WERI-Rb-1 (cell line): Measurements from ENCODE around the gene LILRB3.

ENCODE experiments used
- DNase-seq: peaks from one replicate; pipeline ENCODE4 v3.0.0-alpha.2; 2020
- H3K27ac ChIP-seq: fragments of 250-450 bp; sonication (Bioruptor Pico); 2 replicates; pipeline ENCODE4 v1.5.1; 2020; ENCODE audit warnings: mild to moderate bottlenecking, moderate library complexity
- H3K27me3 ChIP-seq: fragments of 250-450 bp; sonication (Bioruptor Pico); 2 replicates; pipeline ENCODE4 v1.5.1; 2021; ENCODE audit warnings: mild to moderate bottlenecking, low read depth, moderate library complexity; ENCODE audit not compliant: insufficient read depth, severe bottlenecking
- H3K36me3 ChIP-seq: fragments of 250-450 bp; sonication (Bioruptor Pico); 2 replicates; pipeline ENCODE4 v1.5.1; 2020; ENCODE audit warnings: mild to moderate bottlenecking, moderate library complexity
- H3K4me3 ChIP-seq: 2 replicates; pipeline ENCODE4 v1.5.1; 2011; ENCODE audit warnings: low read depth, mild to moderate bottlenecking, control low read depth, low read length
- H3K9me3 ChIP-seq: fragments of 250-450 bp; sonication (Bioruptor Pico); 2 replicates; pipeline ENCODE4 v1.5.1; 2021; ENCODE audit warnings: mild to moderate bottlenecking, moderate library complexity; ENCODE audit not compliant: severe bottlenecking
- CTCF ChIP-seq: IDR thresholded peaks from 2 replicates; pipeline ENCODE4 v1.5.1; 2011; ENCODE audit warnings: low read depth, mild to moderate bottlenecking, control low read depth, inconsistent platforms, low read length

LILRB3 gene

GRCh38 chr19:54191811-54192453 is 30.9 kb downstream of the LILRB3 start:
- peak overlapping the region; percentile 81 for H3K4me3 ChIP-seq
- no peaks in the 10 kb centered on the region for H3K9me3 ChIP-seq
- H3K27me3 ChIP-seq: no peaks in the 10 kb centered on the region
- H3K36me3 ChIP-seq: peaks cover 33% of the 10 kb centered on the region
- peak overlapping the region; percentile 99 for H3K27ac ChIP-seq
- DNase-seq: no peak
- no peak for TF ChIP-seq CTCF

DNA sequence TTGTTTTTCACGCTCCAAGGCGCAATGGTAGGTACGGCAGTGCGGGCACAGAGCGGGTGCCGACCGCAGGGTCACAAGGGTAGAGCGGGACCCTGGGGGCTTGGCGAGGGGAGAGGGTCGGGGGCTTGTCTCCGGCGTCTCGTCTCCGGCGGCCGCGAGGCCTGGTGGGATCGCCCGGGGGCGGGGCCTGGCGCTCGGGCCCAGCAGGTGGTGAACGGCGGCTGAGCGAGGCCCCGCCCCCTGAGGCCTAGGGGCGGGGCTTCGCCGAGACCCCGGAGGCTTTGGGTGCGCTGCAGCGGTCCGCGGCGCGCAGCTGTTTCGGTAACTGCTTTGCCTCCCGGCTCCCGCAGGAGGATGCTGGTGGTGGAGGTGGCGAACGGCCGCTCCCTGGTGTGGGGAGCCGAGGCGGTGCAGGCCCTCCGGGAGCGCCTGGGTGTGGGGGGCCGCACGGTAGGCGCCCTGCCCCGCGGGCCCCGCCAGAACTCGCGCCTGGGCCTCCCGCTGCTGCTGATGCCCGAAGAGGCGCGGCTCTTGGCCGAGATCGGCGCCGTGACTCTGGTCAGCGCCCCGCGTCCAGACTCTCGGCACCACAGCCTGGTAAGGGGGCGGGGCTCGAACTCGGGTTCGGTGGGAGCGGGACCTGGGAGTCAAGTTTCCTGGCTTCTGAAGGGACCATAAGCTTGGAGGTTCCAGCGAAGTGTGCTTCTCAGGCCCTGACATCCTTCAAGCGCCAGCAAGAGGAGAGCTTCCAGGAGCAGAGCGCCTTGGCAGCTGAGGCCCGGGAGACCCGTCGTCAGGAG is 31.6 kb downstream of the LILRB3 start, which contains the start of gene TSEN34:
TSEN34 (plus strand) TSS at position 298 of the 800 bp plus-strand sequence; CDS start at position 355, 57 bp downstream.
- peaks cover 28% of the 10 kb centered on the region for H3K36me3 ChIP-seq
- TF ChIP-seq CTCF: no peak
- H3K9me3 ChIP-seq: no peaks in the 10 kb centered on the region
- peak within 1 kb of the TSS; percentile 99 for H3K27ac ChIP-seq
- H3K4me3 ChIP-seq: peak within 1 kb of the TSS; percentile 81
- H3K27me3 ChIP-seq: no peaks in the 10 kb centered on the region
- DNase-seq: peak; percentile 78

DNA sequence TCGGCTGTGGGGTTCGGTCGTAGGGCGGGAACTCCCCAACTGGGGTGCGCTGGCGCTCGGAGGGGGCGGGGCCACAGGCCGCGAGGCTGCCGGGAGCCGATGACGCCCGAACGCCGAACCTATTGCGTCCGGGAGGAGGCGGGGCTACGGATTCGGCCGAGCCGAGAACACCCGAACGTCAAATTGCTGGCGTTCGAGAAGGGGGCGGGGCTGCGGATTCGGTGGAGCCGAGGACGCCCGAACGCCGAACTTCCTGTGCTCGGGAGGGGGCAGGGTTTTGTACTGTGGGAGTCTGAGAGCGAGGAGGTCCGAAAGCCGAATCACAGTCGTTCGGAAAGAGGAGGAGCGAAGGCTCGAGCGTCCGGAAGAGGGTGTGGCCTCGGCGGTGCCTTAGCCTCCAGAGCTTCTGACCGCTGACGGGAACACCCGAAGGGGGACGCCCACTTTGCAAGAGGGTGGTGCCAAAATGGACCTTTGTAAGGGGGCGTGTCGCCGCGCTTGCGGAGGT is 32.2 kb downstream of the LILRB3 start:
- no peak for TF ChIP-seq CTCF
- Histone ChIP-seq H3K36me3 (peaks cover 28% of the 10 kb centered on the region), H3K4me3 (peak overlapping the region; percentile 81), H3K27ac (peak overlapping the region; percentile 99), H3K9me3 (no peaks in the 10 kb centered on the region), H3K27me3 (no peaks in the 10 kb centered on the region)
- DNase-seq: peak; percentile 98

- Histone ChIP-seq H3K27me3 (no peaks in the 10 kb centered on the region), H3K9me3 (no peaks in the 10 kb centered on the region), H3K27ac (peak overlapping the region; percentile 99), H3K4me3 (peak overlapping the region; percentile 81), H3K36me3 (peaks cover 28% of the 10 kb centered on the region)
- peak; percentile 100 for DNase-seq
- TF ChIP-seq CTCF: no peak
Measured at GRCh38 chr19:54189735-54190502, 32.9 kb downstream of the LILRB3 start.

DNA sequence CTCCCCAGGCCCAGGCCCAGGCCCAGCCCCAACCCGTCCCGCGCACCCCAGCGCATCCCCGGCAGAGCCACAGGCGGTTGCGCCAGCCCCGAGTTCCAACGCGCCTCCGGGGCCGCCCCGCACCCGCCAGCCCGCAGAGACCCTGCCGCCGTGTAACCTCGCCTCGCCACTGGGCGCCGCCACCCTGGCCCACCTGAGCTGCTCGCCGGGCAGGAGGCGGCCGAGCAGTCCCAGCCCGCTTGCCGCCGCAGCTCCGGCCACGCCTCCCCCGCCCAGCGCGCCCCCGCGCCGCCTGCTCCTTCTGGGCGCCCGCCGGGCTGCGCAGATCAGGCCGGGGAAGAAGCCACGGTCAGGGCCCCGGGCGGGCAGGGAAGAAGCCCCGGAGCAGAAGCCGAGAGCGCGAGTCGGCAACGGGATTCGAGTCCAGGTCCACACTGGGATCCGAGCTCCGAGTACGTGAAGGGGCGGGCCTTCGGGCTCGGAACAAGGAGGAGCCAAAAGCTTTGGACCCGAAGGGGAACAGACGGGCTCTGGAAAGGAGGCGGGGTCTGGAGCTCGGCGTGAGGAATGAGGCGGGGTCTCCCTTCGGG is 33.6 kb downstream of the LILRB3 start, which contains the start of gene MBOAT7:
MBOAT7 (minus strand) TSS at position 436 of the 590 bp plus-strand sequence. CDS start 1,072 bp downstream, outside the sequence.
- H3K4me3 ChIP-seq: peak within 1 kb of the TSS; percentile 81
- H3K36me3 ChIP-seq: peaks cover 25% of the 10 kb centered on the region
- TF ChIP-seq CTCF: 0 out of 2 replicates have a peak, but pooled peaks have one; percentile 45
- no peaks in the 10 kb centered on the region for H3K27me3 ChIP-seq
- DNase-seq: no peak
- H3K27ac ChIP-seq: peak within 1 kb of the TSS; percentile 99
- no peaks in the 10 kb centered on the region for H3K9me3 ChIP-seq
